ENCODE results near the gene PLCD1.

DNA sequence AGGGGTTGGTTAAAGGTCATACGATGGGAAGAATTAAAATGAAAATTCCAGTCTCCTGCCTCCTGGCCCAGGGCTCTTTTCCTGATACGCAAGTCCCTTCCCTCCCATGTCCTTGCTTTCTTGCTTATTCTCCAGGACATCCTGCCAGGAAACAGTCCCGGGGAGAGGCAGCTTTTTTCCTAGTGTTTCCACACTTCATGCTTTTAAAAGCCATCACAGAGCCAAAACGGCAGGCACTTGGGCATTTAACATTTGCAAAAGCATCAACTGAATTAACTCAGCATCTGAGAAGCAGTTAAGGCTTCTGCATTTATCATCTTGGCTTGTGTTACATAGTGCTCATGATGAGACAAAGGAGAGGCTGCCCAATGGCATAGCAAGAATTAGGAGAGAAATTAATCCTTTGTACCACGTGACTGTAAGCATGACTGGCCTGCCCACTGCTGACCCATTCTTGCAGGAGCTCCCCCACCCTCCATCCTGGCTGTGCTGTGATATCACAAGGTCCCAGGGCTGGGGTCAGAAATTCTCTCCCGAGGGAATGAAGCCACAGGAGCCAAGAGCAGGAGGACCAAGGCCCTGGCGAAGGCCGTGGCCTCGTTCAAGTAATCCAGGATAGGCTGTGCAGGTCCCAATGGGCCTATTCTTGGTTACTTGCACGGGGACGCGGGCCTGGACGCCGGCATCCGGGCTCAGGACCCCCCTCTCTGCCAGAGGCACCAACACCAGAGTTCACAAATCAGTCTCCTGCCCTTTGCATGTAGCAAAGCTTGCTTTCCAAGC lies 60.4 kb downstream of the PLCD1 start:
- TF ChIP-seq POLR2A (IDR thresholded peaks at IDR 0.05; ENCODE audit: low read depth, low read length) (no peak), TAF1 (IDR thresholded peaks at IDR 0.05; ENCODE audit: borderline replicate concordance, low read depth, low read length) (no peak)
